Fibroblast of skin of right biceps (primary cell): Measurements from ENCODE around the gene ALG14.

Experiments
- DNase-seq: peaks from one replicate; pipeline ENCODE4 v3.0.0-alpha.2; 2013

Gene ALG14

DNA sequence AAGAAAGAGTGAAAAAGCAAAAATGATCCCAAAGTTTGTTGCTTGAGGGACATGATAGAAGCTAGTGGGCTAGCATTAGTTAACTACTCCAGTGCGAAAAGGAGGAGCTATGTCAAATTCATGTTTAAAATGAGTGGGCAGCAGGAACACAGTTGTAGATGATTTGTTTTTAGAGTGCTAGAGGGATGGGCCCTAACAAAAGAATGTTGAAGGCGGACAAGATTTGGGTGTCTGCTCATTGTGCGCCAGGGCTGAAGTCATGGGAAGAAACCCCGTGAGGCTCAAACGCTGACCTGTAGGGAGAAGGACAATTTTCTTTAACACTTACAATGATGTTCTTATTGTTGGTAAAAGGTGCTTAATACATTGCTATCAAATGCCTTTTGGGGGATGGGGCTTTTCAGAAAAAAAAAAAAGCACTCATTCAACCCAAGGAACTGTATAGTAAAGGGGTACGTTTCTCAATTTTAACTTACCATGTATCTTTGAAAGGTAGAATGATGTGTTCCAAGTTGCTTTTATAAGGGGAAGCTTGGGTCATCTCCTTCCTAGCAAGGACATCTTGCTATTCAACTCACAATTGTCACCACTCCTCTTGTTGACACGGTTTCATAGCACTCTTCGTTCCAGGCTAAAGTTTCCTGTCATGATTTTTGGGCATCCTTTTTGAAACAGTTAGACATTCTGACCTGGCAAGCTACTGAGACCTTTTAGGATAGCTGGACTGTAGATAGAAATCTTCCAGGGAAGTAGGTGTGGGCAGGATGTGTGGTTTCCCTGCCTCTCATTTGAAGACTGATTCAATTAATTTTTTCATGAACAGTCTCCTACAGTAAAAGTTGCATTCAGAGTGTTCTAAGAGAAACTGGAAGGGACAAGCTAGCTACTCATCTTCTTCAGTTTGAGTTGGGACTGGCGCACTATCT, 92.8 kb downstream of the ALG14 start:
- DNase-seq = no peak

DNA sequence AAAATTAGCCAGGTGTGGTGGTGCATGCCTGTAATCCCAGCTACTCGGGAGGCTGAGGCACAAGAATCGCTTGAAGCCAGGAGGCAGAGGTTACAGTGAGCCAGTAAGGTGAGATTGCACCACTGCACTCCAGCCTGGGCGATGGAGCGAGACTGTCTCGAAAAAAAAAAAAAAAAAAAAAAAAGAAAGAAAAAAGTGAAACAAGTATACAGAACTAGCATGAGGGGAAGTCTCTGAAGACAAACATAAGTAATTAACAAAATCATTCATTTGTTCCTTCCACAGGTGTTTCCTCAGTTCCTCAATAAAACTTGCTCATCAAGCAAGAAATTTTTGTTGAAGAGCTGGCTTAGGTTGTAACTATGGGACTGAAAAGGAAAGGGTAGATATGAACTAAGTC, 93.6 kb downstream of the ALG14 start:
- no peak for DNase-seq

DNA sequence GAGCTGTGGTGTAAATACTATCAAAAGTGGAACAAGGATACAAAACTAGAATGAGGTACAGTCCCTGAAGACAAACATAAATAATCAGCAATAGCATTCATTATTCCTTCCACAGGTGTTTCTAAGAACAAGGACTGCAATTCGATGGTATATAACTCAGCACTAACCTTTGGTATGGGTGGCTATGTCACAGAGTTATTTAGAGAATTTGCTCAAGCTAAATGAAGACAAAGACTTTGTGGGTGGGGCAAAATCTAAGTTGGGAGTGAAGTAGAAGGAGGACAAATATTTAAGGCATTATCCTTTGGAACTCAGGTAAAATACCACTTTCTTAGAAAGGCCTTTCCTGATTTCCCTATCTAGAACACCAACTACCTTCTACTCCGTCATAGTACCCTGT, 94.3 kb downstream of the ALG14 start:
- DNase-seq = no peak

DNA sequence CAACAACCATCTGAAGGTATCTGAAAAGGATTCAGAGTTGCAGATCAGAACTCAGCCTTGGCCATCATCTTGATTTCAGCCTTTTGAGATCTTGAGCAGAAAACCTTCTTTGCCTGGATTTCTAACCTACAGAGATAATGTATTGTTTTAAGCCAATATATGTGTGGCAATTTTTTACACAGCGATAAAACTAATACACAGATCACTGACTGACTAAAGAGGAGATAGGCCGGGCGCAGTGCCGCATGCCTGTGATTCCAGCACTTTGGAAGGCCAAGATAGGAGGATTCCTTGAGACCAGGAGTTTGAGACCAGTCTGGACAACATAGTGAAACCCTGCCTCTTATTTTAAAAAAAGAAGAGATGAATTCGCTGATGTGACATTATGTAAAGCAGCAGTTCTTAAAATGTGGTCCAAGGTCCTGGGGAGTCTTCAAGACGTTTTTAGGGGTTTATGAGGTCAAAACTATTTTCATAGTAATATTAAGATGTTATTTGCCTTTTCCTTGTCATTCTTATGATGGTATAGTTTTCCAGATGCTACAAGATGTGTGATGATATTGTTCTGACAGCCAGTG, 95.7 kb downstream of the ALG14 start:
- no peak for DNase-seq

DNA sequence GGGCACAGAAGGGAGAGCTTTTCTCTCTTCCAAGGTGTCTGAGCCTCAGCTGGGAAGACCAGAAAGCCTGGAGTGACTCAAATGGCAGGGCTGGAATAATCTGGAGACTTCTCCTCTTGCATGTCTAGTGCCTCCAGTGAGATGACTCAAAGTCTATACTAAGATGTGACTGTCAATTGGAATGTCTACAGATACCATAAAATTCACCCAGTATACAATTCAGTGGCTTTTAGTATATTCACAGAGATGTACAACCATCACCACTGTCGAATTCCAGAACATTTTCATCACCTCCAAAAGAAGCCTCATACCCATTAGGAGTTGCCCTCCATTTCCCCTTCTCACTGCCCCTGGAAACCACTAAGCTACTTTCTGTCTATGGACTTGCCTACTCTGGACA, 97.9 kb downstream of the ALG14 start:
- DNase-seq = peak; percentile 97

DNA sequence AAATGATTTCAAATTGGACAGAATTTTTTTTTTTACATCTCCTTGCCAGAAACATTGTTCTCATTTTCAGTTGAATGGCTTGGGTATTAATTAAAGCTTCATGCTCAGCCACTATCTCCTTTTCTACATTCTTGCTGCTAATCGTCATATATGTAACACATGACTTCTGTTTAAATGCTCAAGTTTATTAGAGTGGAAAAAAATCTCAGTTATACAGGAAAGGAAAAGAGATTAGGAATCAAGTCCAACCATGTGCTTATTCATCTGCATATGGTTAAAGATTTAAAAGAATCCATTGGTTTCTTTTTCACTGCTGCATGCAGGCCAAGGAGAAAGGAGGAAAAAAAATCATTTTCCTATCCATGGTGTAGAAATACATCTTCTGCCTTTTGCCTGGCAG, 98.5 kb downstream of the ALG14 start:
- peak; percentile 82 for DNase-seq

DNA sequence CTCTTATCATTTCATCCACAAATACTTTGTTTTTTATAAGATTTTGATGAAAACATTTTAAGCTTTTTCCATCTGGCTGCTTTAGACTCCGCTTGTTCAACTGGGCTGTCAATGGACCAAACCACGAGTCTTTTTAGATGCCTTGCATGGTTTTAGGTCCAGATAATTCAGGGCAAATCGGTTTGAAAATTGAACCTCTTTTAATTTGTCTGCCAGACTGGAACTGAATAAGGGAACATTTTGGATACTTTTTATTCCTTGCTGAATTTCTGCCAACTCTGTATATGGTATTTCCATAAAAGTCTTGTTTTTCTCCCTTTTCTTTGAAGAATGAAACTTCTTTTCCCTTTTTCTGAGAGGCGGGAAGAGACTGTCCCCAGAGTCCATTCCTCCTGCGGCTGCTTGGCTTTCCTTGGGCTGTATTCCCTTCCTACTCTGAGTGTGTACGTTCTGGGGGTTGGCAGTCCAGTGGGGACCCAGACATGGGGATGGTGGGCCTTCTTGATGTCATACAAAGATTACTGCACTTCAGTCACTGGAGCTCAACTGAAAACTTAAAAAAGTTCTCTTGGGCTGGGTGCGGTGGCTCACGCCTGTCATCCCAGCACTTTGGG, 99.3 kb downstream of the ALG14 start:
- no peak for DNase-seq

DNA sequence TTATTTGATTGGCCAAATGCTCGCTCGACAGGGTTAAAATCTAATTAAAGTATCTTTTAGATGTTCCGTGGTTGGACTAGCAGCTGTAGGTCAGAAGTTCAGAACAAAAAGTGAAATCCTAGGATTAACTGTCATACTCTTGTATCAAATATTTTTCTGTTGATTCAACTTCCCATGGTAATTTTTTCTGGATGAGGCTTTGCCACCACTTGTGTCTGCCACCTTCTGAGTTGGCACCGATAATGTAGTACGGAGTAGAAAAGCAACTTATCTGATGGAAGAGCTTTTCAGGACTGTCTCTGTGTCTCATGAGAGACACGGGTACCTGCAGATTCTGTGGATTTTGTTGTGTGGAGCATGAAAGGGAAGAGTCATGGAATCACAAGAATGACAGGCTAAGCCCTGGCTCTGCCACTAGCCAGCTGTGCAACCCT, 101.2 kb downstream of the ALG14 start:
- DNase-seq = peak; percentile 76

DNA sequence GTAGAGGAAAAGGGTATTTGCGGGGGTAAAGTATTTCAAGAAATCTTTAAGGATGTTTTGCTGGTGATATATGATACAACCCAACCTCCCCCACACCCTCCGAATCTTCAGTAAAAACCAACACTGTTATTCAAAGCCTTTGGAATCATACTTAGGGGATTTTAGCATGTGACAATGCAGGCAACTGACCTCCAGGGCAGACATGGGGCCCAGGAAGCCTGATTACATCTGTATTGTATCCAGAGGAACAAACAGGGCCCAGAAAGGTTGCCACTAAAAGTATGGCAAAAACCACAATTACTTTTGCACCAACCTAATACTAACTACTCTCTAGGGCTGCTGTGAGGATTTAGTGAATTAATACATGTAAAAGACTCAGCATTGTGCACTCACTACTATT, 102.0 kb downstream of the ALG14 start:
- no peak for DNase-seq

DNA sequence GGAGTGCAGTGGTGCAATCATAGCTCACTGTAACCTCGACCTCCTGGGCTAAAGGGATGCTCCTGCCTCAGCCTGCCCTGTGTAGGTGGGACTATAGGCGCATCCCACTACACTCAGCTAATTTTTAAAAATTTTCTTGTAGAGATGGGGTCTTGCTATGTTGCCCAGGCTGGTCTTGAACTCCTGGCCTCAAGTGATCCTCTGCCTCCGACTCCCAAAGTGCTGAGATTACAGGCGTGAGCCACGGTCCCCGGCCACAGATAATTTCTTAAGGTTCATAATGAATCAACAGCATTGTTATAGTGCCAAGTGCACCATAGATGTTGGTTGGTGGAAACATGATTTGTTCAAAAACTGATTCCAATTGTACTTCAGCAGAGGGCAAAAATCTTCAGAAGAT, 103.6 kb downstream of the ALG14 start:
- DNase-seq = no peak

DNA sequence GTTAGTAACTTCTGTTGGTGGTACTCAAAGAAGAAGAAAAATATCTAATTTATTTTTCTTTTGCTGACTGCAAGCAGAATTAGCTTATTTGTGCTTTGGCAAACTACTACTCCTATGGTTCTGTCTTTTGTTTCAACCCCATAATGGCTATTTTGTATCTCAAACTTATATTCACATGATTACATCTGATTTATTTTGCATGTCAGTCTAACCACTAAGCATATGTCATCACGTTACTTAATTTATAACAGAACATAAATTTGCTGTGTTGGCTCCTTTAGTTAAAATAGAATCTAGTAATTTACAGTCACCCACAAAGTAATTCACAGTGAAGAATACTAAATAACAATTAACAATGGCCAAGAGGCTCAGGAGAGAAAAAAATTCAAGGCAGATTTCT, 106.7 kb downstream of the ALG14 start:
- DNase-seq = no peak

DNA sequence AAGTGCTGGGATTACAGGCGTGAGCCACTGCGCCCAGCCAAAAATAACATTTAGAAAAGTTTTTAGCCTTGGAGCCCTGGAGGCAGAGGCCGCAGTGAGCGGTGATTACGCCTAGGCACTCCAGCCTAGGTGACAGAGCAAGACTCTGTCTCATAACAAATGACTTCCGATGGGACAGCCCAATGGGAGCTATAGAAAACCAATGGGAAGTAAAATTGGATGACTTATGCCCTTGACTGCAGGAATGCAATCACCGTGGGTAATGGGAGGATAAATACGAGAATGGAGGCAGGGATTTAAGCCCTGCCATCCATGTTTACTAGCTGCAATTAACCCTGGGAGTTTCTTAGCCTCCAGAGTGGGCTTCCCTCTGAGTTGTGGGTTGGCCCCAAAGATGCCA, 108.9 kb downstream of the ALG14 start:
- no peak for DNase-seq

DNA sequence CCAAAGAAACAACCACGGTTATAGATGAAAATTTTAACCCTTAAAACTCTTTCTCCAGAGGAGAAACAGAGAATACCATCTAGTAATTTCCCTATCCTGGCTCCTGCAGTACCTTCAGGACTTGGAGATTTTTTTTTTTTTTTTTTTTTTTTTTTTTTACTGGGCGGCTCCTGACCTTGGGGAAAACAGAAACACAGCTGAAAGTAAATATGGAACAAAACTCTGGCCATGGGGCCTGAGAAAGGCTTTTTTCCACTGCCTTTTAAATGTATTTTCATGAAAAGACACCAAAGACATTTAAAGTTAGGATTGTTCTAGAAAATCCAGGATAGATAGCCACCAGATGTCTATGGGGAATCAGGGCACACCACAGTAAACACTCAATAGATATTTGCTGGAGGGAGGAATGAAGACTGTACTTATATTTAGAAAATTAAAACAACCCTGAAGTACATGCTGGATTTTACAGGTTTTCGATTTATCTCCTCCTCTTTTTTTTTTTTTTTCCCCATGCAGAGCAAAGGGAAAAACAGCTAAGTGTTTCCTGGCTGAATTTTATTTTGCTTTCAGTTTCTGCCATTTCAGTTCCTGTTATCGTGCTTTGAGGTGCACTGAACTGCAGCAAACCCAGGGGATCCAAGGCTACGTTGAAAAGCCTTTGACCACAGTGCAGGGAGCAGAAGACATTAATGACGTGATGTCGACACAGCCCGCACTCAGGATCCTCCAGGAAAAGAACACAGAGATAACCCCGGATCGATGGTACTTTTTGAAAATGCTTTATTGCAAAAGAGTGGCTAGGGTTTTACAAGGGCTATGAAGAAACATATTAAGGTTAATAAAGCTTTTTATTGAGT, 110.1 kb downstream of the ALG14 start:
- DNase-seq = no peak

DNA sequence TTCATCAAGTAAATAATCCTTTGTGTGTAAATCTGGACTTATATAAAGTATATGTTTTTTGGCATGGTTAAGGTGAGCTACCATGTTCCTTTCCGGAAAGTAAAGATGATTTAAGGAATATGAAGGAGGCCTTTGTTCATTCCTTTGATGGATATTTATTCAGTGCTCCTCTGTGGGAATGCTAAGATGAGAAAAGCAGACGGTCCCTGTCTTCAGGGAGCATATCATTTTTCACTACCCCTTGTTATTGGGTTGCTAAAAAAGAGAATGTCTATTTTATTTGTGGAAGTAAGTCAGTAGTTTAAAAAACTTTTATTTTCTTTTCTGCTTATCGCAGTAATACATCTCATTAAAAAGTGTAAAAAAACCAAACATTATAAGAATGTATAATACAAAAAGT, 110.8 kb downstream of the ALG14 start:
- no peak for DNase-seq

DNA sequence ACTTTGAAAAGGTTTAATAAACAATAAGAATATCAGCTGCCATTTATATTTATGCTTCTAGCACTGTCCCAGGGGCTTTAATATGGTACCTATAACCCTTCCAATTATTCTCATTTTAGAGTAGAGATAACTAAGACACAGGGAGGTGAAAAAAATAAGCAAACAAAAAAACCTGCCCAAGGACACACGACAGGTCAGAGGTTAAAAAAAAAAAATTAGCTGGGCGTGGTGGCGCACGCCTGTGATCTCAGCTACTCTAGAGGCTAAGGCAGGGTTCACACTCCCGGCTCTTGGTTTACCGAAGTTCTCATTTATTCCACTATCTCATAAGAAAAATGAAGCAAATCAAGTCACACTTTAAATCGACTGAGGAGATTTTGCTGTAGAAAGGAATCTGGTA, 111.2 kb downstream of the ALG14 start:
- no peak for DNase-seq

DNA sequence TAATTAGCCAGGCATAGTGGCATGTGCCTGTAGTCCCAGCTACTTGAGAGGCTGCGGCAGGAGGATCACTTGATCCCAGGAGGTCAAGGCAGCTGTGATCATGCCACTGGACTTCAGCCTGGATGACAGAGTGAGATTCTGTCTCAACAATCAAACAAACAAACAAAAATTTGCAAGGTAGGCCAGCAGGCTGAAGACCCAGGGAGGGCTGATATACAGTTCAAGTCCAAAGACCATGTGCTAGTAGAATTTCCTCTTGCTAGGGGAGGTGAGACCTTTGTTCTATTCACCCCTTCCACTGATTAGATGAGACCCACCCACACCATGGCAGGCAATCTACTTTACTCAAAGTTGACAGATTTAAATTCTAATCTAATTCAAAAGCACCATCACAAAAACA, 114.7 kb downstream of the ALG14 start:
- DNase-seq = no peak

DNA sequence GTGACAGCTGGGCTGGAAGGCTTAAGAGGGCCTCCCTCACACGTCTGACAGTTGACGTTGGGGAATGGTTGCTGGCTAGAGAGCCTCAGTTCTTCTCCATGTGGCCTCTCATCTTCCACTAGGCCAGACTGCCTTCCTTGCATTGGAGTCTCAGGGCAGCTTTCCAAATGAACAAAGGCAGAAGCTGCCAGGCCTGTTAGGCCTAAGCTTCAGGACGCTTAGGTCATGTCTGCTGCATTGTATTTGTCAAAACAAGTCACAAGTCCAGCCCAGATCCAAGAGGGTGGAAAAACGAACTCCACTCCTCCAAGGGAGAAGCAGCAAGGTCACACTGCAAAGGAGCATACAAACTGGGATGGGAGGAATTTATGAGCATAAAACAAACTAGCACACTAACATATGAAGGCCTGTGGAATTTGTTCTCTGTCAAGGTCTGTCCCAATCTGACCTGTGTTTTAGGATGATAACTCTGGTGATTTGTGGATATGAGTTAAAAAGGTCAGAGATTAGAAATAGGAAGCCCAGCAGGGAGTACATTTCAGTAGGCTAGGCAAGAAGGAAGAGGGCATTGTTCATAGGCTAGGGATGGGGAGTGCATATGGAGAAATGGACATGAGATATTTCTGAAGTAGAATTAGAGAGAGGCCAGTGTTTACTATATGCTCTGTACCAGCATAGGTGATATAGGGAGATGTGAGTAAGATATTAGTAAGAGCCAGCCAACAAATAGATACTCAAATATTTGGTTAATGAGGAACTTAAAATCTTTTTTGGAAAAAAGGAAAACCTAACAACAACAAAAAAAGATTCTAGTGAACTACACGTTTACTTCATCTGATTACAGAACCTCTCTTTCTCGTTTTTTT, 116.8 kb downstream of the ALG14 start:
- no peak for DNase-seq

DNA sequence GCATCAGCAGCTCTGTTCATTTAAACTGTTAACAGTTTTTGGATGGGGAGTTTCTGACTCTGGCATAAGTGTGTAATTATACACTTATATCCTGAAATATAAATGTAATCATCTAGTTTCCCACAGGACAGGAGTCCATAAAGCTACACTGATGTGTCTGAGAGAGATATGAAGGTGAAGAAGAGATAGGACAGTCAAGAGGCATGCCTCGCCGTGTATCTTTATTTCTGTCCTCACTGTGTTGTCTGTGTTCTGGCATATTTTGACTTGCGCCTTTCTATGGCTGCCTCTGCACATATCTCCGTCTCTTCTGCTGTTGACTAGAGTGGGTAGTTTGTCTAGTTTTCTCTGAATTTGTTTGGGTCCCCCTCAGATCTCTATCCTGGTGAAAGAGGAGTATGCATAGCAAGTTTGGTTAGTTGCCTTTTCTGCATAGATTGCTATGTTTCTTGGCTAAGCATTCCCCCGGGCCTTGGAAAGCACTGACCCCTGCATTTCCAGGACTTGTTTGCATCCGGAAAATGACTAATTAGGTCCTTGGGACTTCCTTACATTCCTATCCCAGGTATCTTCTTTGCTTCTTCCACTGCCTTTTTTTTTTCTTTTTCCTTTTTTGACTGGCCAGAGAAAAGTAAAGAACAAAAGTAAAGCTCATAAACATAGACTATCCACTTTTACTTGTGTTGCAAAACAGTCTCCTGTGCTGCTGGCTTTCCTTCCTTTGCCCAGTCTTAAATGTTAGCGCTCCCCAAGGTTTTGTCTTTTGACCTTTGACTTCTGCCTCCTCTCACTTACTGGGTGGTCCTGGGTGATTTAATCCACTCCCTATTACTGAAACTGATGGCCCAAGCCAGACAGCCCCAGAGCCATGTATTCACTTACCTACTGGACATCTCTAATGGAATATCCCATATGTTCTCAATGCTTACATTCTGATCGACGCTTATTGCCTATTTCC, 118.2 kb downstream of the ALG14 start:
- DNase-seq = no peak

DNA sequence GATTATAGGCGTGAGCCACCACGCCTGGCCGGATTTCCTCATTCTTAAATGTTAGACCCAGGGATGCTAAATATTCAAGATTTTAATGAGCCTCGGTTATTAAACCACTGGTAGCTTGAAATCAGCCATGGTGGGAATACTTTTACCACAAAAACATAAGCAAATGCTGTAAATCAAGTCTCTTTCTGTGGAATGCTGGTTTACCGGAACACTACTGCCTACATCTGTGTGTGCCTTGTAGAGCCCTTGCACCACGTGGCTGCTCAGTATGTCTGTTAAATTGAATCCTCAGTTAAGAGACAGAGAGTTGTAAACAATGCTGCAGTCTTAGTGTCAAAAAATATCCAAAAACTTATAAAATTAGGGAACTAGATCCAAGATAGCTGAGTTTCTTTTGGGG, 119.0 kb downstream of the ALG14 start:
- peak; percentile 33 for DNase-seq

DNA sequence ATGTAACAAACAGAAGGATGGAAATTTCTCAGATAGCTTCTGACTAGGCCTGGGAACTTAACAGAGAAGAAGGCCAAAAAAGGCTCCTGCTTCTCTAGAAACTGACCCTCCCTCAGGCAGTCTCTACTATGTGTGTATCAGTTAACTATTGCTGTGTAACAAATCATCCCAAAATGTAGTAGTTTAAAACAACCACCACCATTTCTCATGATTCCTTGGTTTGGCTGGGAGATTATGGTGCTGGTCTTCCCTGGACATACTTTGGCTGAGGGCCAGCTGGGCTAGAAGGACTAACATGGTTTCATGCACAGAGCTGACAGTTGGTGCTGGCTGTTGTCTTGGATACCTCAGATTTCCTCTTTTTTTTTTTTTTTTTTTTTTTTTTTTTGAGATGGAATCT, 119.6 kb downstream of the ALG14 start:
- DNase-seq = no peak

DNA sequence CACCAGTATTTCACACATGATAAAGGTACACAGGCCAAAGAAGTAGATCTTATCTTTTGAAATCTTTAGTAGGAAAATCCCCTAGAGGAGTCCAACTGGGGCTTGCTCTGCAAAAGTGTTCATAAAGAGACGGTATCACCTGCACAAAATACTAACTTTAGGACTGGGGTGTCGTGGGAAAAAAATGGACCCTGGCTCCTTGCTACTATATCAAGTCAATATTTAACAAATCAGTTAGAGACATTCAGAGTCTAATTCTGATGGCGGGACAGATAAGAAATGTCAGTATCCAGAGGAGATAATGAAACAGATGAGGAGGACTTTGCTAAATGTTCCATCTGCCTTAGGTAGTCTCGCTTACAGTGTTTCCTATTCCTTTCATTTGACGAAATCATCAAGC, 120.2 kb downstream of the ALG14 start:
- no peak for DNase-seq
